ENCODE measurements around the gene SRP68. TPM values are rescaled to one million over a fixed set of nuclear protein-coding genes. Genes with fewer than 3 reads are reported as not detected.
"Not testable (repeated sequence)": the region's sequence is repeated elsewhere in the genome, so short reads cannot be mapped to it uniquely, and the experiment has no call there.

Gene SRP68
- polyA plus RNA-seq, 2 of the 4 experiments (the other 2 are of a cell fraction) = 121 to 139 TPM

DNA sequence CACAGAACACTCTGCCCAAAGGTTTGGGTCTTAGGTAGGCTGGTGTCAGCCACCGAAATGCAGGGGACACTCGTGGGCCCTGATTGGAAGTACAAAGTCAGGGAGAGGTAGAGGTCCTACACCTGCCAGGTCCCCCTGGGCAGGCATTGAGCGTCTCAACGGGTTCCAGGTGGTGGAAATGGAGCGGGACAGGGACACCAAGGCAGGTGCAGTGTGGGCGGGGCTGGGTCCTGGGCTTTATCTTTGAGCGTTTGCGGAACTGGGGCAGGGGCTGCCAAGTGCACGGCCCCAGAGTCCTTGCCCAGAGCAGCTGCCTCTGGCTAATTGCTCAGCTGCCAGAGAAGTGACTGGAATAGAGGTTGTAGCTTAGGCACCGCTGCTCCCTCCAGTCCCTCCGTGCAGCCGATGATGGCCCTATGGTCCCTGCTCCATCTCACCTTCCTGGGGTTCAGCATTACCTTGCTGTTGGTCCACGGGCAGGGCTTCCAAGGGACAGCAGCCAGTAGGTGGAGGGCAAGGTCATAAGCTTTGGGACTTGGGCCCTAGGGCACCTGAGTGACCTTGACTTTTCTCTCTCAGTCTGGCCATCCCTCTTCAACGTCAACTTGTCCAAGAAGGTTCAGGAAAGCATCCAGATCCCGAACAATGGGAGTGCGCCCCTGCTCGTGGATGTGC, 6.7 kb upstream of the SRP68 start, which contains the start of gene ZACN:
ZACN (plus strand) TSS at position 323 of the 675 bp plus-strand sequence; CDS start at position 406, 83 bp downstream.
- peak in 1 of 2 experiments; percentile 1; a peak in 3 of 6 replicates for ATAC-seq
- H3K27ac ChIP-seq = no peak within 1 kb of the TSS; a peak in 1 of 6 replicates
- H3K9me3 ChIP-seq = no peaks in the 10 kb centered on the region
- ChIA-PET CTCF (interaction anchor here (0.8 to 4.4 kb wide), 6 partner anchors 10 to 74 kb away, joined by 3 to 15 read pairs (median 4); no protein-coding TSS in a partner anchor), POLR2A (interaction anchor here (0.8 to 1.2 kb wide), 2 partner anchors 17 to 24 kb away, joined by 4 to 5 read pairs; partner anchors contain the start of gene EXOC7)
- no peak for FAIRE-seq
- TF ChIP-seq ZSCAN20 (CRISPR knock-in tag; IDR thresholded peaks at IDR 0.05) = no peak
- no peak for TF ChIP-seq ZC3H11A (IDR thresholded peaks at IDR 0.05)
- no peak for TF ChIP-seq CHD4 (IDR thresholded peaks at IDR 0.05; ENCODE audit: borderline replicate concordance)
- TF ChIP-seq HOXA7 (CRISPR knock-in tag; IDR thresholded peaks at IDR 0.05) = no peak
- TF ChIP-seq, protein P1, sequence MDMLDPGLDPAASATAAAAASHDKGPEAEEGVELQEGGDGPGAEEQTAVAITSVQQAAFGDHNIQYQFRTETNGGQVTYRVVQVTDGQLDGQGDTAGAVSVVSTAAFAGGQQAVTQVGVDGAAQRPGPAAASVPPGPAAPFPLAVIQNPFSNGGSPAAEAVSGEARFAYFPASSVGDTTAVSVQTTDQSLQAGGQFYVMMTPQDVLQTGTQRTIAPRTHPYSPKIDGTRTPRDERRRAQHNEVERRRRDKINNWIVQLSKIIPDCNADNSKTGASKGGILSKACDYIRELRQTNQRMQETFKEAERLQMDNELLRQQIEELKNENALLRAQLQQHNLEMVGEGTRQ (IDR thresholded peaks at IDR 0.05) = no peak
- no peak for TF ChIP-seq CBX8 (IDR thresholded peaks at IDR 0.05)
- TF ChIP-seq, protein P2, sequence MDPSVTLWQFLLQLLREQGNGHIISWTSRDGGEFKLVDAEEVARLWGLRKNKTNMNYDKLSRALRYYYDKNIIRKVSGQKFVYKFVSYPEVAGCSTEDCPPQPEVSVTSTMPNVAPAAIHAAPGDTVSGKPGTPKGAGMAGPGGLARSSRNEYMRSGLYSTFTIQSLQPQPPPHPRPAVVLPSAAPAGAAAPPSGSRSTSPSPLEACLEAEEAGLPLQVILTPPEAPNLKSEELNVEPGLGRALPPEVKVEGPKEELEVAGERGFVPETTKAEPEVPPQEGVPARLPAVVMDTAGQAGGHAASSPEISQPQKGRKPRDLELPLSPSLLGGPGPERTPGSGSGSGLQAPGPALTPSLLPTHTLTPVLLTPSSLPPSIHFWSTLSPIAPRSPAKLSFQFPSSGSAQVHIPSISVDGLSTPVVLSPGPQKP (IDR thresholded peaks at IDR 0.05; ENCODE audit: low read depth, low read length) = no peak
- TF ChIP-seq FOSB (CRISPR knock-in tag; IDR thresholded peaks at IDR 0.05) = no peak
- TF ChIP-seq FOSL2 (IDR thresholded peaks at IDR 0.05) = no peak
- no peak for TF ChIP-seq FOSL2 (CRISPR knock-in tag; IDR thresholded peaks at IDR 0.05)
- TF ChIP-seq GATA3 (IDR thresholded peaks at IDR 0.05; ENCODE audit: borderline replicate concordance) = no peak
- TF ChIP-seq CBX2 (IDR thresholded peaks at IDR 0.05; ENCODE audit: borderline replicate concordance, low read depth) = no peak
- no peak for TF ChIP-seq RAD21 (conservative IDR thresholded peaks at IDR 0.05 in 1 of 2, IDR thresholded peaks at IDR 0.05 in 1 of 2)
- no peak for TF ChIP-seq KDM1A (IDR thresholded peaks at IDR 0.05; ENCODE audit: low read depth)
- TF ChIP-seq, protein P3, sequence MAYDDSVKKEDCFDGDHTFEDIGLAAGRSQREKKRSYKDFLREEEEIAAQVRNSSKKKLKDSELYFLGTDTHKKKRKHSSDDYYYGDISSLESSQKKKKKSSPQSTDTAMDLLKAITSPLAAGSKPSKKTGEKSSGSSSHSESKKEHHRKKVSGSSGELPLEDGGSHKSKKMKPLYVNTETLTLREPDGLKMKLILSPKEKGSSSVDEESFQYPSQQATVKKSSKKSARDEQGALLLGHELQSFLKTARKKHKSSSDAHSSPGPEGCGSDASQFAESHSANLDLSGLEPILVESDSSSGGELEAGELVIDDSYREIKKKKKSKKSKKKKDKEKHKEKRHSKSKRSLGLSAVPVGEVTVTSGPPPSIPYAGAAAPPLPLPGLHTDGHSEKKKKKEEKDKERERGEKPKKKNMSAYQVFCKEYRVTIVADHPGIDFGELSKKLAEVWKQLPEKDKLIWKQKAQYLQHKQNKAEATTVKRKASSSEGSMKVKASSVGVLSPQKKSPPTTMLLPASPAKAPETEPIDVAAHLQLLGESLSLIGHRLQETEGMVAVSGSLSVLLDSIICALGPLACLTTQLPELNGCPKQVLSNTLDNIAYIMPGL (CRISPR knock-in tag; IDR thresholded peaks at IDR 0.05; ENCODE audit: borderline replicate concordance) = no peak
- no peak for TF ChIP-seq ZFP36 (IDR thresholded peaks at IDR 0.05; ENCODE audit: borderline replicate concordance, partially characterized antibody)
- no peak within 1 kb of the TSS for H3K4me3 ChIP-seq
- no peak for DNase-seq (ENCODE audit: low read depth in 1 of 2, low spot score in 1 of 2)
- no peak within 1 kb of the TSS for H3K4me2 ChIP-seq
- H3K4me1 ChIP-seq = peaks cover 18% of the 10 kb centered on the region
- WGBS (ENCODE audit: missing lambda C conversion rate) = 50% methylated on average over 17 of the region's 17 CpGs

DNA sequence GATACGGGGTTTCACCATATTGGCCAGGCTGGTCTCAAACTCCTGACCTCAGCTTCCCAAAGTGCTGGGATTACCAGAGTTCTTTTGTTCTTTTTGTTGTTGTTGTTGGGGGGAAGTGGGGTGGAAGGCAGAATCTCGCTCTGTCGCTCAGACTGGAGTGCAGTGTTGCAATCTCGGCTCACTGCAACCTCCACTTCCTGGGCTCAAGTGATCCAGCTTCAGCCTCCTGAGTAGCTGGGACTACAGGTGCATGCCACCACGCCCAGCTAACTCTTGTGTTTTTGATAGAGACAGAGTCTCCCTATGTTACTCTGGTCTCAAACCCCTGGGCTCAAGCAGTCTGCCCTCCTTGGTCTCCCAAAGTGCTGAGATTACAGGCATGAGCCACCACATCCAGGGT, 6.1 kb upstream of the SRP68 start:
- ChIA-PET POLR2A (interaction anchor here (0.6 kb wide), 1 partner anchor 263 kb away, joined by 3 read pairs; no protein-coding TSS in a partner anchor), CTCF (interaction anchor here (1.8 to 4.4 kb wide), 3 partner anchors 10 to 64 kb away, joined by 5 to 15 read pairs (median 5); no protein-coding TSS in a partner anchor)
- not testable (repeated sequence) for FAIRE-seq; H3K4me2 ChIP-seq; H3K4me3 ChIP-seq; ATAC-seq; H3K27ac ChIP-seq; DNase-seq (ENCODE audit: low read depth in 1 of 2, low spot score in 1 of 2); H3K9me3 ChIP-seq
- 0 out of 4 replicates have a peak, but pooled peaks of 1 of the 2 experiments have one; percentile 19 for TF ChIP-seq CEBPB (IDR thresholded peaks at IDR 0.05)
- 44% methylated on average over 5 of the region's 5 CpGs for WGBS (ENCODE audit: missing lambda C conversion rate)
- H3K4me1 ChIP-seq = peaks cover 18% of the 10 kb centered on the region

DNA sequence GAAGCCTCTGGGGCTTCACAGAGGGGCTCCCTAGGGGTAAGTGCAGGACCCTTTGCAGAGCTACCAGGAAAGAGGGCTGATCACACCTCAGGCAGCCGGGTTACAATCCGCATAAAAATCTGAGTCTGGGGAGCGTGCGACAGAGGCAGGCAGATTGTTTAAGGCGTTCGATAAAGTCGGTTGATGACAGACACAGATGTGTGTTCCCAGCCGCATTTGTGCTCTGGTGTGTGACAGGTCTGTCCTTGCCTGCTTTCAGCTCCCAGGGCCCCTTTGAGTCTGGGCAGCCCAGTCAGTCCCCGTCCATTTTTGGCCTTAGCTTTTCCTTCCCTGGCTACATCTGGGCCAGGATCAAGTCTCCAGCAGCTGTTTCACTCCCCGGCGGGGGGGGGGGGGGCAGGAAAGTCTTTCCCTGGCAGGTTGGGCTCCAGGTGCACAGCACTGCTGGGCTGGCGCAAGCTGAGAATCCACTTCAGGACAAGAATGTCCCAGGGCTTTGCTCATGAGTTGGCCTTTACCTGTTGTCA, 5.3 kb upstream of the SRP68 start:
- H3K4me2 ChIP-seq = no peak overlapping the region
- POLR2A ChIA-PET = interaction anchor here (0.6 kb wide), 1 partner anchor 263 kb away, joined by 3 read pairs; no protein-coding TSS in a partner anchor
- DNase-seq (ENCODE audit: low read depth in 1 of 2, low spot score in 1 of 2) (peak in 1 of 2 experiments; percentile 54), ATAC-seq (no peak), FAIRE-seq (no peak)
- TF ChIP-seq NR3C1 (IDR thresholded peaks at IDR 0.05) (no peak), HOXB13 (CRISPR knock-in tag; IDR thresholded peaks at IDR 0.05; ENCODE audit: low read depth) (no peak), JUNB (IDR thresholded peaks at IDR 0.05) (no peak), POLR2AphosphoS2 (conservative IDR thresholded peaks at IDR 0.05; ENCODE audit: low read length) (no peak), KDM5A (IDR thresholded peaks at IDR 0.05) (no peak), BHLHE40 (IDR thresholded peaks at IDR 0.05; ENCODE audit: low read depth, low read length) (no peak)
- TF ChIP-seq, protein P4, sequence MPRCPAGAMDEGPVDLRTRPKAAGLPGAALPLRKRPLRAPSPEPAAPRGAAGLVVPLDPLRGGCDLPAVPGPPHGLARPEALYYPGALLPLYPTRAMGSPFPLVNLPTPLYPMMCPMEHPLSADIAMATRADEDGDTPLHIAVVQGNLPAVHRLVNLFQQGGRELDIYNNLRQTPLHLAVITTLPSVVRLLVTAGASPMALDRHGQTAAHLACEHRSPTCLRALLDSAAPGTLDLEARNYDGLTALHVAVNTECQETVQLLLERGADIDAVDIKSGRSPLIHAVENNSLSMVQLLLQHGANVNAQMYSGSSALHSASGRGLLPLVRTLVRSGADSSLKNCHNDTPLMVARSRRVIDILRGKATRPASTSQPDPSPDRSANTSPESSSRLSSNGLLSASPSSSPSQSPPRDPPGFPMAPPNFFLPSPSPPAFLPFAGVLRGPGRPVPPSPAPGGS (IDR thresholded peaks at IDR 0.05) = no peak
- peaks cover 18% of the 10 kb centered on the region for H3K4me1 ChIP-seq
- H3K9me3 ChIP-seq = no peaks in the 10 kb centered on the region
- H3K27ac ChIP-seq = no peak overlapping the region
- CTCF ChIA-PET = interaction anchor here (1.8 to 4.4 kb wide), 2 partner anchors 11 to 63 kb away, joined by 5 to 15 read pairs; no protein-coding TSS in a partner anchor
- WGBS (ENCODE audit: missing lambda C conversion rate) = 51% methylated on average over 12 of the region's 12 CpGs
- H3K4me3 ChIP-seq = no peak overlapping the region

All from A549 (cell line).